Stimulated activated naive CD4-positive, alpha-beta T cell (primary cell): ENCODE results near the gene ARHGAP45.
A peak's percentile ranks its signal among the peaks of the same experiment; 100 is the strongest.

Source experiments
- DNase-seq, 6 experiments: peaks; one replicate each; lab custom pipeline; 2025; lab: John Stamatoyannopoulos, UW

Gene ARHGAP45

GRCh38 chr19:1131718-1132551, 65.0 kb downstream of the ARHGAP45 start:
- DNase-seq, result peak; percentile 68 to 84 (median 77)

DNA sequence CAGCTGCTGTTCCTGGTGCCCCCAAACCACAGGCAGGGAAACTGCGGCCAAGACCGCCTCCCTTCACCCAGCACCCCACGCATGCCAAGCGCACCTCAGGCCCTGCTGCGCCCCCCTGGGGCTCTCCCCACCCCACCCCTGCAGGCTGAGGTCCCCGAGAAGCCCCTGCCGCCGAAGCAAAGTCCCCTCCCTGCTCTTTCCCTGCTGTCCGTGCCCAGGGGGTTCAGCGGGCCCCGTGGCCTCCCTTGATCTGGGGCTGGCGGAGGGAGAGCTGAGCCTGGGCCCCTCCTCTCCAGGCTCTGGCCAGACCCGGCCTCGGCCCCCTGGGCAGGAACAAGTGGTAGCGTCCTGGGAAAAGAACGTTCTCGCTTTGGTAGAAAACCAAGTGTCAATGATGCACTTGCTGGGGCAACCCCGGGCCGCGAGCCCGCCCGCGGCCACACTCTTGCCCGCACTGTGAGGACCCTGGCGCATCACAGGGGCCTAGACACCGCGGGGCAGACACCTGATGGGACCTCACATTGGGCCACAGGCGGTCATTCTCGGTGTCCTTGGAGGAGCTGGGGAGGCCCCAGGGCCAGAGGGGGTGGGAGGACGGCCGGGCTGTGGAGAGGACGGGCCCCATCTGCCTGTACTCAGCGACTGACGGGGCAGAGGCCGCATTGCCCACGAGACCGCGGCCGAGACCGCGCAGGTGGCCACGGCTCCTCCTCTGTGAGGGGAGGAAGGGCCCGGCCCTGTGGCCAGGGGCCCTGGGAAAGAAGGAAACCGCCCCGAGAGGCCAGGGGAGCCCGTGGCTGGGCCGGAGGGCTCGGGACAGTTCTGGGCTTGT, 65.8 kb downstream of the ARHGAP45 start:
- DNase-seq, result peak in 2 of 6 experiments; percentile 53 to 55

DNA sequence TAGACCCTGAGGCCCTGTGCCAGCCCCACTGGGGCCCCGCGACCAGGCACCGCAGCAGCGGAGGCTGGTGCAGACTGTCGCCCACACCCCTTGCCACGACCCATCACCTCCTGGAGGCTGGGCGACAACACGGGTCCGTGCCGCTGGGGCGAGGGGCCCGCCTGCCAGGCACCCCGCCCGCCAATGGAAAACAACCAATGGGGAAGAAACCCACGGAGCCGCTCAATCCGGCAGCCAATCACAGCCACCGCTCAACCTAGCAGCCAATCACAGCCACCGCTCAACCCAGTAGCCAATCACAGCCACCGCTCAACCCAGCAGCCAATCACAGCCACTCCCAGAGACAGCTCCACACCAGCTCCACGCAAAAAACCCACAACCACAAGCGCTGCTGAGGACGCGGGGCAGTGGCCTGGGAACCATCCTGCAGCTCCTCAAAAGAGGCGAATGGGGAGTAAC, 66.5 kb downstream of the ARHGAP45 start:
- peak; percentile 51 to 67 (median 58) for DNase-seq

DNA sequence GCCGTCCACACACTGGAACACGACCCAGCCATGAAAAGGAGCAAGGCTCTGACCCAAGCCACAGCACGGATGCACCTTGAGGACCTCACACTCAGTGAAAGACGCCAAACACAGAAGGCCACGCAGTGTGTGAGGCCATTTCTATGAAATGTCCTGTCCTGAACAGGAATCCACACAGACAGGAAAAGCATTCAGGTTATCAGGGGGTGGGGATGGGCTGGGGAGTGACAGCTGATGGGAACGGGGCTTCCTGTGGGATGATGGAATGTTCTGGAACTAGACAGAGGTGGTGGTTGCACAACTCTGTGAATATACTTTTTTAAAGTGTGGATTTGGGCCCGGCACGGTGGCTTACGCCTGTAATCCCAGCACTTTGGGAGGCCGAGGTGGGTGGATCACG, 67.5 kb downstream of the ARHGAP45 start:
- no peak for DNase-seq

DNA sequence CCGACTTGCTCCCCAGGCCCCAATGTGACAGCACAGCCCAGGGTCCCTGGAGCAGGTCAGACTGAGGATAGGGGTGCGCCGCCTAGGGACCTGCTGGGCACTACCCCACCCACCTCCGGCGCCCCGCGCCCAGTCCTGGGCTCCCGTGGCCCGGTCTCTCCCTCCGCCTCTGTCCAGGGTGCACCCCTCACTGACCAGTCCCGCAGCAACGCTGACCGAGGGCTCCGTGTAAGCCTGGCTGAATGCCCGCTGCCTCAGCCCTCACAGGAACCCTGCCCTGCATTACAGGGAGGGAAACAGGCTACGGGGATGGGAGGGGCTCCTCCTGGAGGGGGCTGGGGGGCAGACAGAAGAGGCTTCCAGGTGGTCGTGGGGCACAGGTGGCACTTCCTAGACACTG, 68.5 kb downstream of the ARHGAP45 start:
- no peak for DNase-seq

- no peak for DNase-seq
Observed at GRCh38 chr19:1136201-1136600, 69.2 kb downstream of the ARHGAP45 start.
